ENCODE results near the gene SP110. TPM values are rescaled to one million over a fixed set of nuclear protein-coding genes. Genes with fewer than 3 reads are reported as not detected.

SP110 gene
- total and polyA plus RNA-seq, 2 donors (not counting 3 experiments of a cell fraction or from before 2014, with no cell fraction given): 10.2 to 10.7 TPM

DNA sequence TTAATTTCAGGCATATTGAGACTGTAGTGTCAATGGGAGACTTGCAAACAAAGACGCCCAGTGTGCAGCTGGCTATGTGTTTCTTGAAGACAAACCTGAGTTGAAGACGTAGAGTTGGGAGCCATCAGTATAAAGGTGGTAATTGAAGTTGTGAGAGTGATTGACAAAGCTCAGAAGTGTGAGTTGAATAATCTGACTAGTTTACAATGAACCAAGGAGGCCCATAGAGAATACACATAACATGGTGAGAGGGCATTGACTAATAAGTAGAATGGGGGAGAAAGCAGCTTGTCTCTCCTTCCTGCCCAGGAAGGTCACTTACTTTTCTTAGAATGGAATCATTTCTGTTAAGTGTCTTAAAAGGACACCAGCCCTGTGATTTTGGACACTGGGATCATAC lies 14.1 kb downstream of the SP110 start:
- CTCF ChIA-PET: no interaction called here
- no peak for TF ChIP-seq EZH2 (IDR thresholded peaks at IDR 0.05; ENCODE audit: borderline replicate concordance, low read depth, low read length, severe bottlenecking)
- TF ChIP-seq POLR2AphosphoS5 (IDR thresholded peaks at IDR 0.05; ENCODE audit: insufficient read depth, low read depth, low read length): no peak
- no peak for TF ChIP-seq FOS (IDR thresholded peaks at IDR 0.05; ENCODE audit: borderline replicate concordance, insufficient read depth, low read length)
- no peak for TF ChIP-seq MYC (IDR thresholded peaks at IDR 0.05; ENCODE audit: low read depth, low read length)
- TF ChIP-seq, protein P1, sequence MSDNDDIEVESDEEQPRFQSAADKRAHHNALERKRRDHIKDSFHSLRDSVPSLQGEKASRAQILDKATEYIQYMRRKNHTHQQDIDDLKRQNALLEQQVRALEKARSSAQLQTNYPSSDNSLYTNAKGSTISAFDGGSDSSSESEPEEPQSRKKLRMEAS (IDR thresholded peaks at IDR 0.05; ENCODE audit: insufficient read depth, insufficient read length): no peak
- TF ChIP-seq POLR2A (IDR thresholded peaks at IDR 0.05; ENCODE audit: low read depth, low read length): no peak
- TF ChIP-seq, protein P2, sequence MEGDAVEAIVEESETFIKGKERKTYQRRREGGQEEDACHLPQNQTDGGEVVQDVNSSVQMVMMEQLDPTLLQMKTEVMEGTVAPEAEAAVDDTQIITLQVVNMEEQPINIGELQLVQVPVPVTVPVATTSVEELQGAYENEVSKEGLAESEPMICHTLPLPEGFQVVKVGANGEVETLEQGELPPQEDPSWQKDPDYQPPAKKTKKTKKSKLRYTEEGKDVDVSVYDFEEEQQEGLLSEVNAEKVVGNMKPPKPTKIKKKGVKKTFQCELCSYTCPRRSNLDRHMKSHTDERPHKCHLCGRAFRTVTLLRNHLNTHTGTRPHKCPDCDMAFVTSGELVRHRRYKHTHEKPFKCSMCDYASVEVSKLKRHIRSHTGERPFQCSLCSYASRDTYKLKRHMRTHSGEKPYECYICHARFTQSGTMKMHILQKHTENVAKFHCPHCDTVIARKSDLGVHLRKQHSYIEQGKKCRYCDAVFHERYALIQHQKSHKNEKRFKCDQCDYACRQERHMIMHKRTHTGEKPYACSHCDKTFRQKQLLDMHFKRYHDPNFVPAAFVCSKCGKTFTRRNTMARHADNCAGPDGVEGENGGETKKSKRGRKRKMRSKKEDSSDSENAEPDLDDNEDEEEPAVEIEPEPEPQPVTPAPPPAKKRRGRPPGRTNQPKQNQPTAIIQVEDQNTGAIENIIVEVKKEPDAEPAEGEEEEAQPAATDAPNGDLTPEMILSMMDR (IDR thresholded peaks at IDR 0.05; ENCODE audit: extremely low read depth in 1 of 2, insufficient read depth in 1 of 2, low read depth in 1 of 2, low read length in 2 of 2): no peak
- TF ChIP-seq JUN (IDR thresholded peaks at IDR 0.05; ENCODE audit: borderline replicate concordance, insufficient read depth, insufficient read length, low read depth): no peak
- TF ChIP-seq GATA2 (IDR thresholded peaks at IDR 0.05; ENCODE audit: insufficient read depth, insufficient read length, low read depth, low read length): no peak
- POLR2A ChIA-PET: no interaction called here
- Histone ChIP-seq H3K4me1 (ENCODE audit: control insufficient read depth, extremely low read depth, insufficient read depth, low read length) (no peaks in the 10 kb centered on the region), H3K27me3 (ENCODE audit: control insufficient read depth in 2 of 2, insufficient read depth in 2 of 2, low read length in 2 of 2) (no peaks in the 10 kb centered on the region), H4K20me1 (replicated peaks; ENCODE audit: control insufficient read depth, extremely low read depth, insufficient read depth, low read length) (no peaks in the 10 kb centered on the region), H3K9ac (replicated peaks; ENCODE audit: extremely low read depth, insufficient read depth, low read length) (no peak overlapping the region), H3K4me3 (replicated peaks in 1 of 3; ENCODE audit: insufficient read depth in 1 of 3, low read depth in 1 of 3, low read length in 3 of 3) (no peak overlapping the region), H3K9me3 (replicated peaks; ENCODE audit: control insufficient read depth, insufficient read depth, low read length) (no peaks in the 10 kb centered on the region), H3K9me1 (replicated peaks; ENCODE audit: control insufficient read depth, extremely low read depth, insufficient read depth, low read length) (no peaks in the 10 kb centered on the region), H3K36me3 (ENCODE audit: control insufficient read depth in 2 of 2, extremely low read depth in 1 of 2, insufficient read depth in 2 of 2, low read length in 2 of 2) (peaks cover 0 to 8% of the 10 kb centered on the region in 2 experiments), H2AFZ (ENCODE audit: low read depth, low read length) (no peak overlapping the region), H3K27ac (ENCODE audit: insufficient read depth, low read depth, low read length) (no peak overlapping the region), H3K79me2 (ENCODE audit: control insufficient read depth, insufficient read depth, low read length) (no peaks in the 10 kb centered on the region), H3K4me2 (ENCODE audit: insufficient read depth, low read length) (no peak overlapping the region)
- no peak for FAIRE-seq
- DNase-seq (ENCODE audit: low read depth, low spot score): no peak
- dilution Hi-C loops (cut with MboI; ENCODE audit: extremely low pct_ligation_motif_present, low sequenced_read_pairs) (no loop called here), intact Hi-C loops (cut with micrococcal nuclease) (no loop called here)
- no TSS peak for BruUV-seq (replicated peaks)
